ENCODE measurements around the gene NGDN. TPM values are rescaled to one million over a fixed set of nuclear protein-coding genes. Genes with fewer than 3 reads are reported as not detected.
"Not testable (repeated sequence)": the region's sequence is repeated elsewhere in the genome, so short reads cannot be mapped to it uniquely, and the experiment has no call there.

NGDN gene
- total RNA-seq, 1 donor from 2014 or later: 67.4 TPM

DNA sequence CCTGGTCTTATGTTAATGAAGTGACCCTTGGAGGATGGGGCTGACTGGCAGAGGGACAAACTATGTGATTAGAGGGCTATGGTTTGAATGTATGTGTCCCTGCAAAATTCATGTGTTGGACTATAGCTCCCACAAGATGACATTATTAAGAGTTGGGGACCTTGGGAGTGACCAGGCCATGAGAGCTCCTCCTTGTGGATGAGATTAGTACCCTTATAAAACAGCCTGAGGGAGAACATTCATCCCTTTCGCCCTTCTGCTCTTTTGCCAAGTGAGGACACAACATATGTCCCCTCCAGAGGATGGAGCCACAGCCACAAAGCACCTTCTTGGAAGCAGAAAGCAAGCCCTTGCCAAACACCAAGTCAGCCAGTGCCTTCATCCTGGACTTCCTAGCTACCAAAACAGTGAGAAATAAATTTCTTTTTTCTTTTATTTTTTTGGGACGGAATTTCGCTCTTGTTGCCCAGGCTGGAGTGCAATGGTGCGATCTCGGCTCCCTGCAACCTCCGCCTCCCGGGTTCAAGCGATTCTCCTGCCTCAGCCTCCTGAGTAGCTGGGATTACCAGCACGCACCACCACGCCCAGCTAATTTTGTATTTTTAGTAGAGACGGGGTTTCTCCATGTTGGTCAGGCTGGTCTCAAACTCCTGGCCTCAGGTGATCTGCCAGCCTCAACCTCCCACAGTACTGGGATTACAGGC is 12.5 kb upstream of the NGDN start:
- FAIRE-seq; H3K36me3 ChIP-seq (ENCODE audit: control insufficient read depth, insufficient read depth, low read length); H3K27me3 ChIP-seq (ENCODE audit: control insufficient read depth, insufficient read depth, low read length); DNase-seq (ENCODE audit: low read depth); H3K4me3 ChIP-seq (ENCODE audit: low read depth, low read length): not testable (repeated sequence)
- peak; percentile 33 for TF ChIP-seq CTCF (IDR thresholded peaks at IDR 0.05; ENCODE audit: insufficient read depth, low read length, severe bottlenecking)

GRCh38 chr14:23457587-23458445 is 11.7 kb upstream of the NGDN start:
- DNase-seq (ENCODE audit: low read depth) (no peak), FAIRE-seq (no peak)
- H3K4me3 ChIP-seq (ENCODE audit: low read depth, low read length): no peak overlapping the region
- H3K27me3 ChIP-seq (ENCODE audit: control insufficient read depth, insufficient read depth, low read length): no peaks in the 10 kb centered on the region
- TF ChIP-seq CTCF (IDR thresholded peaks at IDR 0.05; ENCODE audit: insufficient read depth, low read length, severe bottlenecking): no peak
- H3K36me3 ChIP-seq (ENCODE audit: control insufficient read depth, insufficient read depth, low read length): no peaks in the 10 kb centered on the region

DNA sequence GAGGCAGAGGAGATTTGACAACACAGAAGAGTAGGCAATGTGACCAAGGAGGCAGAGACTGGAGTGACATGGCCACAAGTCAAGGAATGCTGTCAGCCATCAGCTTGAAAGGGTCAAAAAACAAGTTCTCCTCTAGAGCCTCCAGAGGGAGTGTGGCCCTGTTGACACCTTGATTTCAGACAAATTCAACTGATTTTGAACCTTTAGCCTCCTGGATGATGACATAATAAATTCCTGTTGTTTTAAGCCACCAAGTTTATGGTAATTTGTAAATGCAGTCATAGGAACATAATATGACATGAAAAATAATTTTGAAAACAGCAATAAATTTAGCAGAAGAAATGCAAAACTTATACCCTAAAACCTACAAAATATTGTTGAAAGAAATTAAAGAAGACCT is 8.5 kb upstream of the NGDN start:
- H3K27me3 ChIP-seq (ENCODE audit: control insufficient read depth, insufficient read depth, low read length): no peaks in the 10 kb centered on the region
- FAIRE-seq: no peak
- TF ChIP-seq CTCF (IDR thresholded peaks at IDR 0.05; ENCODE audit: insufficient read depth, low read length, severe bottlenecking): no peak
- no peak overlapping the region for H3K4me3 ChIP-seq (ENCODE audit: low read depth, low read length)
- no peak for DNase-seq (ENCODE audit: low read depth)
- H3K36me3 ChIP-seq (ENCODE audit: control insufficient read depth, insufficient read depth, low read length): no peaks in the 10 kb centered on the region

DNA sequence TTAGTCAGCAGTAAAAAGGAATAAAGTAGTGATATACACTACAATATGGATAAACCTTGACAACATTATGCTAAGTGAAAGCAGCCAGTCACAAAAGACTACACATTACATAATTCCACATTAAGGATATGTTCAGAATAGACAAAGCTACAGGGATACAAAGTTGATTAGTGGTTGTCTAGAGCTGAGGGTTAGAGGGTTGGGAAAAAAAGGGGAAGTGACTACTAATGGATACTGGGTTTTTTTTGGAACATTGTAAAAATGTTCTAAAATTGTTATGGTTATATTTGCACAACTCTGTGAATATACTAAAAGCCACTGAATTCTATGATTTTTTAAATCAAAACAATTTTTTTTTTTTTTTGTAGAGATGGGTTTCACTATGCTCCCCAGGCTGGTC is 4.8 kb upstream of the NGDN start:
- Histone ChIP-seq H3K36me3 (ENCODE audit: control insufficient read depth, insufficient read depth, low read length) (no peaks in the 10 kb centered on the region), H3K27me3 (ENCODE audit: control insufficient read depth, insufficient read depth, low read length) (no peaks in the 10 kb centered on the region), H3K4me3 (ENCODE audit: low read depth, low read length) (no peak overlapping the region)
- DNase-seq (ENCODE audit: low read depth): no peak
- no peak for FAIRE-seq
- no peak for TF ChIP-seq CTCF (IDR thresholded peaks at IDR 0.05; ENCODE audit: insufficient read depth, low read length, severe bottlenecking)

DNA sequence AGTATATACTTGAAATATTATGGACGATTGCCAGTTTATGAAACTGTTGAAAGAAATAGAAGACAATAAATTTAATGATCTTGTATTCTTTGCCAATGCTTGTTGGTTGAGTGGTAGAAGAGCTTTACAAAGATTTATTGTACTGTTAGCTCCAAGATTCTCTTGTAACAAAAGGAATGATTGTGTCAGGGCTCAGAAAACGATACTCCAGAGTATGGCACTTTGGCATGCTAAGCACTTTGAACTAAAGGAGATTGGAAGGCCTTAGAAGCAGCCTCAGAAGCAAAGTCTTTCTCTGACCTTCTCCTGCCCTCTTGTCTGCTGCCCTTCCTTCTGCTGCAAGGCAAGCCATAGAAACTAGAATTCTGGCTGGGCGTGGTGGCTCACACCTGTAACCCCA is 4.2 kb upstream of the NGDN start:
- DNase-seq (ENCODE audit: low read depth) (no peak), FAIRE-seq (no peak)
- Histone ChIP-seq H3K36me3 (ENCODE audit: control insufficient read depth, insufficient read depth, low read length) (no peaks in the 10 kb centered on the region), H3K4me3 (ENCODE audit: low read depth, low read length) (no peak overlapping the region), H3K27me3 (ENCODE audit: control insufficient read depth, insufficient read depth, low read length) (no peaks in the 10 kb centered on the region)
- TF ChIP-seq CTCF (IDR thresholded peaks at IDR 0.05; ENCODE audit: insufficient read depth, low read length, severe bottlenecking): no peak

Data from bronchial epithelial cell (primary cell).